Measurements from ENCODE around the gene ACSS2.

ACSS2 gene

DNA sequence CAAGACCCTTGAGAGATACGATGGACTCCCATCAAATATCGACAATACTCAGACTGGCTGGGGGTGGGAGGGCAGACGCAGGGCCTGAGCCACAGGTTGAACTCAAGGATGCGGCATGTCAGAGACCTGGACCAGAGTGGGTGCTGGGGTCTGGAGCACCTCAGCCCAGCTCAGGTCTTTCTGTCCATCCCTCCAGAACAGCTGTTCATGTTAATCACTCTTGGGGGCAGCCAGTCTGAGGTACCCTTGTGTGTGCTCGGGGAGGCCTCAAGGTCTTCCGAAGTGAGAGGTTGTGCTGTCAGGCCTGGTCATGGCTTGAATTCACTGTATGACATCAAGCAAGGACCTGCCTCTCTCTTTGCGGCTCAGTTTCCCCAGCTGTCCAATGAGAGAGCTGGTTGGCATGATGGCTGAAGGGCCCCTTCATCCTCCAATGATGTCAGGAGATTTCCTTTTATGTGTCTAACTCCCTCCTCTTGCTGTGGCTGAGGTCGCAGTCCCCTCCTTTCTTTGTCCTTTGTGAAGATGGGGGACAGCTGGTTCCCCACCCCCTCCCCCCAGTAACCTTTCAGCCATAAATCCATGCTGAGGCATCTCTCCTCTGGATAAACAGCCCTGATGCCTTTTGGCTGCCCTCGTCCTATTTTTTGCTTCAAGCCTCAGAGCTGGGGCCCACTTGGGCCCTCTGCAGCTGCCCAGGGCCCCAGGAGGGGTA, 94.6 kb downstream of the ACSS2 start:
- no peak for TF ChIP-seq CTCF (IDR thresholded peaks at IDR 0.05; ENCODE audit: low read depth, low read length)
- no peak overlapping the region for H3K4me3 ChIP-seq (ENCODE audit: low read depth, low read length)

DNA sequence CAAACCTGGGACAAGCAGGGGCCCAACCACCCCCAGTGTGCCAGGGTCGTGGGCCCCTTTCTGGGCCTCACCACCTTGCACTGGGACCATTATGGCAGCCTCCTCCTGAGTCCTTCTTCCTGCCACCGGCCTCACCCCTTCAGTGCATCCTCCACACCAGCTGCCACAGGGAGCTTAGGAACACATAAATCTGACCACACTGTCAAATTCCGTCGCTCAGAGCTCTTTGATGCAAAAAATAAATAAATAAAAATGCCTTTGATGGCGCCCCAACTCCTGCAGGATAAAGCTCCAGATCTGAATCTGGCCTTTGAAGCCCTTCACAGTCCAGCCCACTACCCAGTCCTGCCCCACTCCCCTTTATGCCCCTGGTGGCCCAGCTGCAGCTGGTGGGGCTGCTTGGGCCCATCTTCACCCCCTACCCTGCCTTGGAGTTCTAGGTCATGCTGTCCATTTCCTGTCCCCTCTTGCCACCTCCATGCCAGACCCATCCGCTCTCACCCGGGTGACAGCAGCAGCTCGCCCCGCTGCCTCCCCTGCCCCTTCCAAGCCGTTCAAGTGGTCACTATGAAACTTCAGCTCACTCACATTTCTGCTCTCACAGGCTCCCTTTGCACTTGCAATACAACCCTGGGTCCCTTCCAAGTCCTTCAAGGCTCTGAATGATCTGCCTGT, 95.3 kb downstream of the ACSS2 start:
- TF ChIP-seq CTCF (IDR thresholded peaks at IDR 0.05; ENCODE audit: low read depth, low read length), result no peak

DNA sequence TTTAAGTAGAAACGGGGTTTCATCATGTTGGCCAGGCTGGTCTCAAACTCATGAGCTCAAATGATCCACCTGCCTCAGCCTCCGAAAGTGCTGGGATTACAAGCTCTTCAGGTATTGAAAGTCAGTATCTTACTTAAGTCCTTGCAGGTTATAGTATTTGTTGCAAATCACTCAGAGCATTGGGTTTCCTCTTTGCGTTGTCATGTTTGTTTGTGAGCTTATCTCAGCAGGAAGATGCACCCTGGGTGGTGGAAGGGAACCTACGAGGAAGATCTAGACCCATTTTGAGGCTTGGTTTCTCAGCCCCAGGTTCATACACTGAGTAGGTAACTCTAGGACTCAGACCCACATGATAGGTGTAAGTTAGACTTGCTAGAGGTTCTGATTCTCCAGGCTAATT, 97.8 kb downstream of the ACSS2 start:
- no peak overlapping the region for H3K4me3 ChIP-seq (ENCODE audit: low read depth, low read length)
- TF ChIP-seq CTCF (IDR thresholded peaks at IDR 0.05; ENCODE audit: low read depth, low read length), result no peak

More for the DNA sequence above, 95.3 kb downstream of the ACSS2 start:
- H3K4me3 ChIP-seq (ENCODE audit: low read depth, low read length), result no peak overlapping the region

DNA sequence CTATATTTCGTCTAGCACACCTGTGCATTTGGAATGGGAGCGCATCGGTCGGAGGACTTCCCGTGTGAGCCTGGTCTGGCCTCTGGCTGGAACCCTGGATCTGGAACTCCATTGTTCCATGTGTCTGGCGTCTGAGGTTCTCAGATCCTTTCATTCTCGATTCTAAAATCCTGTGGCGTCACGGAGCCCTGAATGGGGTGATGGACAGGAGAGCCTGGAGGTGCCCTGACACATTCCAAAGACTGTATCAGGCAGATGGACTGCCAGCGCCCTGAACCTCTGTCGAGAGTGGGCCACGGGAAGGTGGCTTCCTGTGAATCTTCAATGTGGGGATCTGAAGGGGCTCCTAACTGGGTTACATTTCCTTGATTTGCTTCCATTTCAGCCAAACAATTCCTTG, 99.9 kb downstream of the ACSS2 start:
- no peak overlapping the region for H3K4me3 ChIP-seq (ENCODE audit: low read depth, low read length)
- TF ChIP-seq CTCF (IDR thresholded peaks at IDR 0.05; ENCODE audit: low read depth, low read length), result no peak

All from WI38 (cell line).